Natural killer cell treated with Interleukin-12 subunit alpha and Interleukin-12 subunit beta and Interleukin-15 and Interleukin-18, amount 100 ng/mL, for 72 hours (primary cell): ENCODE measurements around the gene RASL11B. TPM values are rescaled to one million over a fixed set of nuclear protein-coding genes. Genes with fewer than 3 reads are reported as not detected.
"Not testable (repeated sequence)": the region's sequence is repeated elsewhere in the genome, so short reads cannot be mapped to it uniquely, and the experiment has no call there.

Experiments
- ATAC-seq, 2 donors: fragments of 150-1000 bp; cut with Tn5 transposase in 1 of 2; sonication (Bioruptor Pico), chemical (Tn5 transposase) in 1 of 2; 2 replicates each; pipeline ENCODE4 v1.10.0; 2021
- DNase-seq: peaks from one replicate; pipeline ENCODE4 v3.0.0; 2022; ENCODE audit warnings: low spot score
- H3K27ac Mint-ChIP-seq, 2 donors: 1 replicate in 1 of 2; 2 replicates in 1 of 2; pipeline ENCODE4 v1.8.0; 2022; ENCODE audit warnings: mixed read lengths in 2 of 2, mild to moderate bottlenecking in 1 of 2, moderate library complexity in 1 of 2
- H3K27me3 Mint-ChIP-seq, 2 donors: 1 replicate in 1 of 2; 2 replicates in 1 of 2; pipeline ENCODE4 v1.8.0; 2022; ENCODE audit warnings: mixed read lengths in 2 of 2
- H3K36me3 Mint-ChIP-seq: one replicate; pipeline ENCODE4 v1.8.0; 2022; ENCODE audit warnings: mixed read lengths
- H3K4me1 Mint-ChIP-seq, 2 donors: 1 replicate in 1 of 2; 2 replicates in 1 of 2; pipeline ENCODE4 v1.8.0; 2022; ENCODE audit warnings: low read depth in 2 of 2, mixed read lengths in 2 of 2, mild to moderate bottlenecking in 1 of 2
- H3K4me3 Mint-ChIP-seq: one replicate; pipeline ENCODE4 v1.8.0; 2022; ENCODE audit warnings: mixed read lengths
- H3K9me3 Mint-ChIP-seq: 2 replicates; pipeline ENCODE4 v1.8.0; 2022; ENCODE audit warnings: mixed read lengths
- total RNA-seq, 2 donors: library from RNA; stranded (reverse); gene quantifications; one replicate each; pipeline ENCODE4 v1.2.3, GENCODE V29; 2022

Gene RASL11B, protein sequence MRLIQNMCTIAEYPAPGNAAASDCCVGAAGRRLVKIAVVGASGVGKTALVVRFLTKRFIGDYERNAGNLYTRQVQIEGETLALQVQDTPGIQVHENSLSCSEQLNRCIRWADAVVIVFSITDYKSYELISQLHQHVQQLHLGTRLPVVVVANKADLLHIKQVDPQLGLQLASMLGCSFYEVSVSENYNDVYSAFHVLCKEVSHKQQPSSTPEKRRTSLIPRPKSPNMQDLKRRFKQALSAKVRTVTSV
- not detected for total RNA-seq

DNA sequence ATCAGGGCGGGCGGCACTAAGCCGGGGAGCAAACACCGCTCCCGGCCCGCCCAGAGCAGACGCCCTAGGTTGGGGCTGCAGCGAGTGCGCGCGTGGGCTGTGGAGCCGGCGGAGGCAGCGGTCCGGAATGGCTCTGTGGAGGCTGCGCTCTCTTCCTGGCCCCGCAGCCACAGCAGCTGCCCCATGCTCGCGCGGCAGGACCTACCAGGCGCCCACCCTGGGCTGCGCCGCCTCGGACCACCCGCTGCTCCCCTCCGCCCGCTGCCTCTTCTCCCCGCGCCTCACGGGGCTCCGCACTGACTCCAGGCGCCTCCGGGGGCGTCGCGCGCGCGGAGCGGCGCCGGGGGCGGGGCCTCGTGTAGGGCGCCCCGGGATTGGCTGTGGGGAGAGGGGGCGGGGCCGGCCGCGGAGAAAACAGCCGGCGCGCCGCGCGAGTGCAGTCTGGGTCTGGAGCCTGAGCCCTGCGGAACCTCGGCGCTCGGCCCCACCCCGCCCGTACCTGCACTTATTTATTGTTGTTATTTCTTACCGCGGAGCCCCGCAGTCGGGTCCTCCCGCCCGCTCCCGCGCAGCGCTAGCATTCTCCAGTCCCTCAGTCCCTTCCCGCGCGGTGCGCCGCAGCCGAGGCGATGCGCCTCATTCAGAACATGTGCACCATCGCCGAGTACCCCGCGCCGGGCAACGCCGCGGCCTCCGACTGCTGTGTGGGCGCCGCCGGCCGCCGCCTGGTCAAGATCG, at the start of gene RASL11B:
RASL11B (plus strand) TSS at position 439 of the 738 bp plus-strand sequence; CDS start at position 630, 191 bp downstream.
- peak; percentile 99 for ATAC-seq
- H3K4me1 Mint-ChIP-seq: peaks cover 9 to 11% of the 10 kb centered on the region in 2 donors
- no peaks in the 10 kb centered on the region for H3K36me3 Mint-ChIP-seq
- H3K27me3 Mint-ChIP-seq: peaks cover 33 to 57% of the 10 kb centered on the region in 2 donors
- peak; percentile 88 for DNase-seq
- H3K27ac Mint-ChIP-seq: no peak within 1 kb of the TSS
- no peaks in the 10 kb centered on the region for H3K9me3 Mint-ChIP-seq
- peak within 1 kb of the TSS; percentile 77 for H3K4me3 Mint-ChIP-seq

DNA sequence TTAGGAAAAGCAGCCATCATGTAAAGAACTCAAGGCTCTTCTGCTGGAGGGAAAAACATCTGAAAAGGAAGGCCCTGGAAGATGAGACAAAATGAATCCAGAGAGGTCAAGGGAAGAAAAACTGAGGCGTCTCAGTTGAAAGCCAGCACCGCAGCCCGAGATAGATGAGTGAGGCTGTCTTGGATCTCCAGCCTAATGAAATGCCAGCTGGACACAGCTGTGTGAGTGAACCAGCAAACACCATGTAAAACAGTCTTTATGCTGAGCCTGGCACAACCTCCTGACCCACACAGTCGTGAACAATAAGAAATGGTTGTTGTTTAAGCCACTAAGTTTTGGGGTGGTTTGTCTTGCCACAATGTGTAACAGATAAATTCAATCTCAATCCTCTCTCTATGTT, 48.6 kb upstream of the RASL11B start:
- no peak for DNase-seq

DNA sequence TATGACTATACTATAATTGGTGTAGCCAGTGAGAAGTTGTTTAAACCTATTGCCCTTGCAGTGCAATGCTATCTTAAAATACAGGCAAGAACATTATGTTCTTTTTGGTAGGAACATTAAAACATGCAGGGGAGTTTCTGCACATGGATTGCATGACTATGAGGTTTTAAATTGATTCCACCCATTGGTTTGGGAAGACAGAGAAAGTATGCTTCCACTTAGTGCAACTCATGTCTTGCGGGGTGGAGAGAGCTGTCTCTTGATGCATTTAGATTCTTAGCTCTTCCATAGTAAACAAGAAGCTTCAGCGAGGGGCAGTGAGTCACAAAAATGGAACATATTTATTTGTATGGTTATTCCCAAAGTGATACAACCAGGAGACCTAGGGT, 39.5 kb upstream of the RASL11B start:
- Mint-ChIP-seq H3K27ac (no peak overlapping the region), H3K27me3 (no peaks in the 10 kb centered on the region), H3K4me1 (no peaks in the 10 kb centered on the region), H3K9me3 (no peaks in the 10 kb centered on the region), H3K4me3 (no peak overlapping the region), H3K36me3 (no peaks in the 10 kb centered on the region)
- DNase-seq: no peak
- ATAC-seq: no peak

More for the DNA sequence above, 48.6 kb upstream of the RASL11B start:
- no peak for ATAC-seq
- H3K27me3 Mint-ChIP-seq: peaks cover 4 to 8% of the 10 kb centered on the region in 2 donors
- no peaks in the 10 kb centered on the region for H3K4me1 Mint-ChIP-seq
- H3K27ac Mint-ChIP-seq: no peak overlapping the region
- H3K4me3 Mint-ChIP-seq: no peak overlapping the region
- H3K36me3 Mint-ChIP-seq: no peaks in the 10 kb centered on the region
- H3K9me3 Mint-ChIP-seq: no peaks in the 10 kb centered on the region

DNA sequence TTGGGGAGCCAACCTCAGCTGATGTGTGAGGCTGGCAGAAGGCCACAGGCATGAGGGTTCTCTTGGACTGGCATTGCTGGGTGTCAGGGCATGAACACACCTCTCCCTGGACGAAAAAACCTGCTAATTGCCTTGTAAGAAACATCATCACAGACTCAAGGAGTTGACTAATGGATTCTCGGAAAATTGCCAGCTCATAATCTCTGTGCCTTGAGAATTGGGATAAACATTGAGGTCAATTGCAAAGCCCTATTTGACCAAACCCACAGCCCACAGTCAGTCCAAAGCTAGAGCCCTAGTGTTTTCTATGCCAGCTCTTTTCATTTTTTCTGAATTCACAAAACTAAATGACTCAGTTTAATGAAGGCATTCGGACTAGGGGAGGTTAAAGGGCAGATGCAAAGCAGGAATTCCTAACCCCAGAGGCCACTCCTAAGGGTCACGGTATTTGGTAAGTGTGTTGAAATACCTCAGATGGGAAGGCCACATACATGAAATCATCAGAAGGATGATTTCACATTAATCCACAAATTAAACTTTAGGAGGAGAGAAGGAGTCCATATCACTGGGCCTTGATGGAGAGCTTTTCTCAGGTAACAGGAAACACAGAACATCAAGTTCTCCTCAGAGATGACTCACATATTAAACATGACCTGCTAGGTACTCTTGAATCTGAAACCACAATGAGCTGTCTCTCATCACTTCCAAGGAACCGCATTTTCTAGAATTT, 39.0 kb upstream of the RASL11B start:
- peak in 1 of 2 donors; percentile 24 for ATAC-seq
- Mint-ChIP-seq H3K4me1 (no peaks in the 10 kb centered on the region), H3K27me3 (no peaks in the 10 kb centered on the region), H3K36me3 (no peaks in the 10 kb centered on the region), H3K9me3 (no peaks in the 10 kb centered on the region), H3K4me3 (no peak overlapping the region), H3K27ac (no peak overlapping the region)
- no peak for DNase-seq

DNA sequence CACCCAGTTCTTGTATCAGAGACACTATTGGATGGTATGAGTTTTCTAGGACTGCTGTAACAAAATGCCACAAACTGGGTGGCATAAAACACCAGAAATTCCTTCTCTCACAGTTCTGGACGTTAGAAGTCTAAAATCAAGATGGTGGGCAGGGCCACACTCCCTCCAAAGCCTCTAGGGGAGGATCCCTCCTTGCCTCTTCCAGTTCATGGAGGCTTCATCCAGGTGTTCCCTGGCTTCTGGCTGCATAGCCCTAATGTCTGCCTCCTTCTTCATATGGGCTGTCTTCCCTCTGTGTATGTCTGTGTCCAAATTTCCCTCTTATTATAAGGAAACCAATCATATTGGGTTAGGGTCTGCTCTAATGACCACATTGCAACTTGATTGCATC, 38.4 kb upstream of the RASL11B start:
- Mint-ChIP-seq H3K27ac (no peak overlapping the region), H3K4me1 (no peaks in the 10 kb centered on the region), H3K36me3 (no peaks in the 10 kb centered on the region), H3K4me3 (no peak overlapping the region), H3K27me3 (no peaks in the 10 kb centered on the region), H3K9me3 (no peaks in the 10 kb centered on the region)
- ATAC-seq (no peak), DNase-seq (no peak)

DNA sequence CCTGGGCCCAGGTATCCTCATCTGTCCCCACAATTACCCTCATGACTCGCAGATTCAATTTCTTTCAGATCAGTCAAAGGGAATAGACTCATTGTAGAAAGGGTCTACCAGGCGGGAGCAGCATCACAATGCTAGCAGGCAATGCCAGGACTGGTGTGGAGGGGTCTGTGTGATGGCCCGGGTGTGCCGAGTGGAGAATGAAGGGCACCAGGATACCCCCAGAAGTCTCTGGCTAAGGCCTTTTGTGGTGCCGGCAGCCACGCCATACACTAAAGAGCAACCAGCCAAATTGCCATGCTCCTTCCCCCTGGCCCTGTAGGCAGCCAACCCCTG, 37.9 kb upstream of the RASL11B start:
- no peak overlapping the region for H3K4me3 Mint-ChIP-seq
- H3K27ac Mint-ChIP-seq: no peak overlapping the region
- no peaks in the 10 kb centered on the region for H3K27me3 Mint-ChIP-seq
- no peaks in the 10 kb centered on the region for H3K36me3 Mint-ChIP-seq
- DNase-seq (no peak), ATAC-seq (no peak)
- H3K4me1 Mint-ChIP-seq: no peaks in the 10 kb centered on the region
- H3K9me3 Mint-ChIP-seq: no peaks in the 10 kb centered on the region

DNA sequence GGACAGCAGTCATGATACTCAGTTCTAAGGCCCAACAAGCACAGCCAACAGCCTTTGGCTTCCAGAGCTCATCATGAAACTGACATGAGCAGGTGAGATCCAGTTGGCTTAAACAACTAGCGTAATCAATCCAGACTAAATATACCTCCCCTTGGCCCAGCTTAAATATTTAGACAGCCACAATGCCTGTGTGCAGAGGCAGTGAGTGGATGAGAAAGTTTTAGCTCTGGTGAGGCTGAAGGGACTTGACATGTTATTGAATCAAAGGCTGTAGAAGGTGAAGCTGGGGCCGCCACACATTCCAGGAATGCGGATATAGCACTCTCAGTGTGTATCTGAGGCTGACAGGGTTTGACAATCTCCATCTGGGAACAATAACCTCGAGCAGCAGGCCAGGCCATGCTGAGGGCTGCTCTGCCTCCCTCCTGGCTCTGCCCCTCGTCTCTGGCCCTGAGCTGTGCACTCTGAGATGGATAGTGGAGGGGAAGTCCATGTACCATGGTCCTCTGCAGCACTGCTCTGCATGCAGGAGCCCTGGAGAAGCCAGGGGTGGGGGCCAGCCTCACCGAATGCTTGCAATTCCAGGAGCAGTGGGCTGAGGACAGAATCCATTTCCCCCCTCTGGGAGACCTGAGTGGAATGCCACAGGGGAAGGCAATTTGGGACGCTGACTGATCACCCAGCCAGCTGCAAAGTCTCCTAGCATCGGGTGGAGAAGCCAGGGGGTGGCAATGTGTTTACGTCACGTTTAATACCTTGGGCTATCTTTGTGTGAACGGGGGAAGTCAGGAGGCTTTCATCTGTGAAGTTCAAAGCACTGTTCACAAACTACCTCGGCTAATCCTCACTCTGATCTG, 37.3 kb upstream of the RASL11B start:
- Mint-ChIP-seq H3K9me3 (no peaks in the 10 kb centered on the region), H3K36me3 (no peaks in the 10 kb centered on the region), H3K4me3 (no peak overlapping the region), H3K27ac (no peak overlapping the region), H3K27me3 (no peaks in the 10 kb centered on the region), H3K4me1 (no peaks in the 10 kb centered on the region)
- ATAC-seq: peak in 1 of 2 donors; percentile 51
- DNase-seq: no peak

DNA sequence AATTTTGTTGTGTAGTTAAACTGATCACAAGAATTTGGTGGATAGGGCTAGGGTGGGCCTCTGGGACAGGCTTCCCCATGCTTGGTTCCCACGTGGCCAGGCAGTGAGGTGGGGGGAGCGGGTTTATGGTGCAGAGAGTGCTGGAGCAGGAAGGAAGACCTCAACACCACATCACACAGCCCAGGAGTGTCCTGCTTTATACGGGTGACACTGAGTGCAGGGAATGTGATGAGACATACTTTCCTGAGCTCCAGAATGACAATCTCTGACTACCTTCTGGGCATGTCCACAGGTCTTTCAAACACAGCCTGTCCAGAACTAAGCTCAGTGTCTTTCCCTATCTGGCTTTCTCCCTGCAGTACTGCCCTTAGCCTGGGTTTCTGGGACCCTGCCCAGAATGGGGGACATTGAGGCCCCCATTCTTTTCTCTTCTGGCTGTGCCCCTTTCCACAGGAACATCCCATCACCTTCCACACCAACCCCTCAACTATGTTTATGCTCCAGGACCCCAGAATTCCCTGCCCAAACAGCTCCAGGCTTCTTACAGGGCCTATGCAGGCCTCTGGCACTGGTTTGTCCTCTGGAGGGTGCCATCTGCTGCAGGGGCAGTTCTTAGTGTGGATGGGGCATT, 36.5 kb upstream of the RASL11B start:
- ATAC-seq: peak in 1 of 2 donors; percentile 26
- Mint-ChIP-seq H3K4me1 (no peaks in the 10 kb centered on the region), H3K27me3 (no peaks in the 10 kb centered on the region), H3K27ac (no peak overlapping the region), H3K4me3 (no peak overlapping the region), H3K36me3 (no peaks in the 10 kb centered on the region), H3K9me3 (no peaks in the 10 kb centered on the region)
- no peak for DNase-seq

DNA sequence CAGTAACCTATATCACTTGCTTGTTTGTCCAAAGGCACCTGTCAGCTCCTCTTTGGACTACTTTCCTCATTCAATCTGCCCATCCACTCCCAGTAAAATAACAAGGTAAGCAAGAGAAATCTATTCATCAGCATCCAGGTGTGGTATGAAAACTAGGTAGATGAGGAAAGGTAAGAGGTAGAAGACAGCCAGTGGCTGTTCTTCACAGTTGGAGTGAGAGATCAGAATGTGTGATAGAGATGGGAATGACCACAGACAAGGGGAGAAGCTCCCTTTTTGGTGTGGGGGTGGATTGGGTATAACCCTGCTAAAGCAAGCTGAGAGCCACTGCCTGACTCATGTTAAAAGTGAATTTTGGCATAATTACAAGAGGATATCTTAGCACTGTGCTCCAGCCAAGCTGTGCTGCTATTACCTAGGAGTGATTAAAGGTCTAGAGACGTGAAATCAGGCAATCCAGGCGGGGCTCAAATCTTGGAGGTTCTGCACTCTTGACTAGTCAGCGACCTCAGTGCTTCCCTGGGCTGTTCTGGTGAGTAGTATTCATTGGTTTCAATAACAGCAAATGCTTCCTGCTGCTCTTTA, 28.1 kb upstream of the RASL11B start:
- no peak overlapping the region for H3K27ac Mint-ChIP-seq
- H3K4me3 Mint-ChIP-seq: no peak overlapping the region
- H3K27me3 Mint-ChIP-seq: peaks cover 16 to 41% of the 10 kb centered on the region in 2 donors
- H3K9me3 Mint-ChIP-seq: no peaks in the 10 kb centered on the region
- ATAC-seq (no peak), DNase-seq (no peak)
- no peaks in the 10 kb centered on the region for H3K36me3 Mint-ChIP-seq
- no peaks in the 10 kb centered on the region for H3K4me1 Mint-ChIP-seq

DNA sequence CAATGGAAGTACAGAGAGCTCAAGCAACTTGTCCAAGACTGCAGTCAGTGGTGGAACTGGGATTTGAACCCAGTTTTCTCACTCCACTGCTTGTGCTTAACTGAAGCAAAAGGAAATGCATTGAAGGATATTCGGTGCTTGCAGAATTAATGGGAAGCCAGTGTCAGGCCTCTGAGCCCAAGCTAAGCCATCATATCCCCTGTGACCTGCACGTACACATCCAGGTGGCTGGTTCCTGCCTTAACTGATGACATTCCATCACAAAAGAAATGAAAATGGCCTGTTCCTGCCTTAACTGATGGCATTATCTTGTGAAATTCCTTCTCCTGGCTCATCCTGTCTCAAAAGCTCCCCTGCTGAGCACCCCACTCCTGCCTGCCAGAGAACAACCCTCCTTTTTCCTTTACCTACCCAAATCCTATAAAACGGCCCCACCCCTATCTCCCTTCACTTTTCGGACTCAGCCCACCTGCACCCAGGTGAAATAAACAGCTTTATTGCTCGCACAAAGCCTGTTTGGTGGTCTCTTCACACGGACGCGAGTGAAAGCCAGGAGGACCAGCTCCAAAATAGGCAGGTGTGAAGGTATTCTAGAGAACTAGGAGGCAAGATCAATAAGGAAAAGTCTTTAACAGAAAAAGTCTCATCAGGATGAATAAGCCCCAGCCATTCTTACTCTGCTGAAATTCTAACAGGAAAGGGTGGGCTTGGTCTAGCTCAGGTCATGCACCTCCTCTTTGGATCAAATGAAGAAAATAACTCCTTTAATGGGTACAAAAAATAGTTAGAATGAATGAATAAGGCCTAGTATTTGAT, 27.3 kb upstream of the RASL11B start:
- not testable (repeated sequence) for ATAC-seq, DNase-seq, H3K4me3 Mint-ChIP-seq, H3K36me3 Mint-ChIP-seq, H3K27ac Mint-ChIP-seq, H3K9me3 Mint-ChIP-seq, H3K4me1 Mint-ChIP-seq
- peaks cover 16 to 47% of the 10 kb centered on the region in 2 donors for H3K27me3 Mint-ChIP-seq

DNA sequence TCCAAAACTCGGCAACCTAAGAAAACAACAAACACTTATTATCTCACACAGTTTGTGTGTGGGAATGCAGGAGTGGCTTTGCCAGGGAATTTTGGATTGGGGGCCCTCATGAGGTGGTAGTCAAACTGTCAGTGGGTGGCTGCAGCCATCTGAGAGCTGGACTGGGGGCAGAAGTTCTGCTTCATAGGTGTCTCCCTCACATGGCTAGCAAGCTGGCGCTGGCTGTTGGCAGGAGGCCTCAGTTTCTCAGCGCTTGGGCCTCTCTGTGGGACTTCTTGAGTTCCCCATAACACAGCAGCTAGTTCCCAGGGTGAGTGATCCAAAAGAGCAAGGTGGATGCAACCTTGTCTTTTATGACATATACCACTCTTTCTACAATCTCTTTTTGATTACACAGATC, 26.0 kb upstream of the RASL11B start:
- no peaks in the 10 kb centered on the region for H3K9me3 Mint-ChIP-seq
- H3K36me3 Mint-ChIP-seq: no peaks in the 10 kb centered on the region
- DNase-seq (no peak), ATAC-seq (no peak)
- H3K4me1 Mint-ChIP-seq: no peaks in the 10 kb centered on the region
- H3K27ac Mint-ChIP-seq: no peak overlapping the region
- H3K4me3 Mint-ChIP-seq: no peak overlapping the region
- peaks cover 16 to 46% of the 10 kb centered on the region in 2 donors for H3K27me3 Mint-ChIP-seq

DNA sequence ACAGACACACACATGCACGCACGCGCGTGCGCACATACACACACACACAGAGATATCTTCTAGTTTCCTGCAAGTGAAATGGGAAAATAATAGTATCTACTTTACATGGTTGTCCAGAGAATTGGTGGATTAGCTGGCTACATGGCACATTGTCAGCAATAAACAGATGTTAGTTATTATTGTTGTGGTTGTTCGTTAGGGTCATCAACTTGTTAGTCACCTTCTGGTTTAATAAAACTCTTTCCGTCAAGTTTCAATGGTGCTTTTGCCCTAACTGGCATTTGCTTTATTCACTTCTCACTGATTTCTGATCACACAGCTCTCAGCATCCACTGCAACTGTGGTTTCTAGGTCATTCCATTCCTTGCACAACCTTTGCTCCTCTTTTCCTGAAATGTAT, 25.4 kb upstream of the RASL11B start:
- DNase-seq (no peak), ATAC-seq (no peak)
- no peaks in the 10 kb centered on the region for H3K9me3 Mint-ChIP-seq
- H3K4me1 Mint-ChIP-seq: no peaks in the 10 kb centered on the region
- no peak overlapping the region for H3K27ac Mint-ChIP-seq
- no peak overlapping the region for H3K4me3 Mint-ChIP-seq
- no peaks in the 10 kb centered on the region for H3K36me3 Mint-ChIP-seq
- H3K27me3 Mint-ChIP-seq: peaks cover 16 to 40% of the 10 kb centered on the region in 2 donors
